NCI-H2171 (cell line): Measurements from ENCODE around the gene PCBP3.
"Not testable (repeated sequence)": the region's sequence is repeated elsewhere in the genome, so short reads cannot be mapped to it uniquely, and the experiment has no call there.

Source experiments
- DNase-seq: peaks from one replicate; lab custom pipeline; 2025; lab: John Stamatoyannopoulos, UW

PCBP3 gene

DNA sequence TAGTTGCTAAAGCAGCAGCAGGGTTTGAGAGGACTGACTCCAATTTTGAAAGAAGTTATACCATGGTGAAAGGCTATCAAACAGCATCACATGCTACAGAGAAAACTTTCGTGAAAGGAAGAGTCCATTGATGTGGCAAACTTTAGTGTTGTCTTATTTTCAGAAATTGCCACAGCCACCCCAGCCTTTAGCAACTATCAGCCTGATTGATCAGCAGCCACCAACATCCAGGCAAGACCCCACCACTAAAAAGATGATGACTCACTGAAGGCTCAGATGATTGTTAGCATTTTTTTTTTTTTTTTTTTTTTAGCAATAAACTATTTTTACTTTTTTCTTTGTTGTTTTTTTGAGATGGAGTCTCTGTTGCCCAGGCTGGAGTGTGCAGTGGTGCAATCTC, 35.3 kb downstream of the PCBP3 start:
- DNase-seq = not testable (repeated sequence)

- DNase-seq = no peak
Measured at GRCh38 chr21:45680215-45680614, 36.7 kb downstream of the PCBP3 start.

GRCh38 chr21:45695086-45695485, 51.6 kb downstream of the PCBP3 start:
- no peak for DNase-seq

GRCh38 chr21:45698493-45699184, 55.1 kb downstream of the PCBP3 start:
- no peak for DNase-seq

GRCh38 chr21:45699251-45699942, 55.9 kb downstream of the PCBP3 start:
- DNase-seq = no peak

DNA sequence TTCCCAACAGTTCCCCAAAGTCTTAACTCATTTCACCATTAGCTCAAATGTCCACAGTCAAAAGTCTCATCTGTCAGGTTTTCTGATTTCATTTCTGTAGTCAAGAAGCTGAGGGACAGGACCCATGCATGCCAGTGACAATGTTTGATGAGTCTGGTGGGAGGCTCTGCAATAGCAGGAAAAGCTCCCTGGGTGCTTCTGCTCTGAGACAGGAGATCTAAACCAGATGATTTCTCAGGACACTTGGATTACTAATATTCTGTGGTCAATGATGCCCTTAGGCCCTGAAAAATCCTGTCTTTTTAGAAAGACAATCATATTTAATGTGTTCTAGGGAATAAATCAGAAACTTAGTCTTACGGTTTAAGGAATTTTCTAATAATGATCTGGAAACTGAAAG, 56.4 kb downstream of the PCBP3 start:
- no peak for DNase-seq

GRCh38 chr21:45700461-45700860, 56.9 kb downstream of the PCBP3 start:
- no peak for DNase-seq

DNA sequence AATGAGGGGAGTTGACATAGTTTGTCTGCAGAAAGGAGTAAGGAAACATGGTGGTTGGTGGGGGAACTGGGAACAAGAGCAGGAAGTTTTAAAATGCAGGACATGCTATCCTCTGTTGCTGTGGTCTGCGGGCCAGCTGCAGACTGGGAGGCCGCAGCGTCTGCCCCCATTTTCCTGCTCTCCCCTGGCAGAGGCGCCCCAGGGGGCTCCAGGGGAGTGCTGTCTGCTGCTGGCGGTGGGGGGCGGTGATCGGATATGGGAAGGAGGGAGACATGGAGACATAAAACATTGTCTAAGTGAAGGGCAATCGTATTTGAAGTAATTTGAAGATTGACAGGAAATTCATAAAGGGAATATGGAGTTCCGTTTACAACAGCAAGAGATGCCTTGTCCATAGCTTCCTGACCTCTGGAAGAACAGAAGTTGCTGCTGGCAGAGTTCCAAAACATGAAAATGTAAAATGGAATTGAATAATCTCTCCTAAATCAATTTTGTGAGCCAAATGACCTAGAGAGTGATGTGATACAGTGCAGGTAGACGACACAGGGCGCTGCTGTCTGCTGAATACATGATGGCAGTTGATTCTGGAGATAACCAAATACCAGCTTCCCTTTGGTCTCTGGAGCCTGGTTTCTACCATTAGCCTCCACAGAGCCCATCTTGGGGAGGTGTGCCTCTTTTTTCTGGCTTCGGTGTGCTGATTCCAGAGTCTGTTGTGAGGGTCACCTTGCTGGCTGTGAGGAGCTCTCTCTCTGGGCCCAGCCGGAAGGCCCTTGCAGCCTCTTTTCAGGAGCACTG, 61.0 kb downstream of the PCBP3 start:
- no peak for DNase-seq

DNA sequence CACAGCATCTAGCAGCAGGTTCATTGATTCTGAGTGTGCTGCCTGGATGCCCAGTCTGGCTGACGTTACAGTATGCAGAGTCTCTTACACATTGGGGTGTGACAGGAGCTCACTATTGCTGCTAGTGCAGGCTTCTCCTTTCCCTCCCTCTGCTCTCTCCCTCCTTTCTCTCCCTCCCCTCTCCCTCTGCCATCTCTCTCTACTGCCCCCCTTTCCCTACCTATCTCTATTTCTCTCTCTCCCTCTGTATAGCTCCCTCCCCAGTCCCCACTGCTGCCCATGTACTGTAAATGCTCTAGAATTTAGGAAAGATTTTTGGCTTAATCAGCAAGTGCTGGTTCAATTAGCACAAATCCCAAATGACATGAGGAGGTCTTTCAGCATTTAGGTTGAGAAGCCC, 62.8 kb downstream of the PCBP3 start:
- DNase-seq = no peak

DNA sequence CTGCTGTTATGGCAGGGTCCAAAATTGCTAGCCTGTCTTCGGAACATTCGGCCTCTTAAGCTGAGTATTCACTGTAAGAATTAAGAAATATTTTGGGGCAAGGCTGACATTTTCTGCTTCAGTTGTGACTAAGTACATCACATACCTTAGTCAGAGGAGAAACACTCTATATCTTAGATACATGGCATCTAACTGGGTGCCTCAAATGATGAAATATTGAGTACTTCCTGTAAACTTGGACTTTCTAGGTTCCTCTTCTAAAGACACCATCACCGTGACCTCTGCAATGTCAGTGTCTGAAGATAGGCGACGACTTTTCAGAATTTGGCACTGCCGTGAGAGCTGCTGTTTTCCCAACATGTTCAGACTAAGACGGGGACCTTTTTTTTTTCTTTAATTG, 65.6 kb downstream of the PCBP3 start:
- no peak for DNase-seq

GRCh38 chr21:45709696-45710268, 66.3 kb downstream of the PCBP3 start:
- no peak for DNase-seq

GRCh38 chr21:45710306-45710705, 66.8 kb downstream of the PCBP3 start:
- not testable (repeated sequence) for DNase-seq

DNA sequence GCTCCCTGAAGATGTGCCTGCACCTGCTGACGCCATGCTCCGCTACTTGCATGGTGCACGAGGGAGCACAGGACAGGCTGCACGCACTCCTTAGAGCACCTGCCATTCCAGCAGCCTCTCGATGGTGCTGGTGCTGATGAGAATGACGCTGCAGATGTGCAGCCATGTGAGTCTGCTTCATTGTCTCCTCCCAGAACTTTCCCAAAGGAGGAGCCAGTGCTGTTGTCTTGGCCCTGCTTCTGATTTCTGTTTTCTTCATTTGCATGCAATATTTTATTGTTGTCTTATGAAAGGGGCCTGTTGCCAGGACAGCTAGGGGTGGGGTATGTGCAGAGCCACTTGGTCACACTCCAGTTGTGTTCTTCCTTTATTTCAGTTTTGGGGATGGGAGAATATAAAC, 70.1 kb downstream of the PCBP3 start:
- no peak for DNase-seq

GRCh38 chr21:45715441-45715840, 71.9 kb downstream of the PCBP3 start:
- DNase-seq = no peak

- DNase-seq = no peak
Measured at GRCh38 chr21:45718413-45718812, 74.9 kb downstream of the PCBP3 start.

DNA sequence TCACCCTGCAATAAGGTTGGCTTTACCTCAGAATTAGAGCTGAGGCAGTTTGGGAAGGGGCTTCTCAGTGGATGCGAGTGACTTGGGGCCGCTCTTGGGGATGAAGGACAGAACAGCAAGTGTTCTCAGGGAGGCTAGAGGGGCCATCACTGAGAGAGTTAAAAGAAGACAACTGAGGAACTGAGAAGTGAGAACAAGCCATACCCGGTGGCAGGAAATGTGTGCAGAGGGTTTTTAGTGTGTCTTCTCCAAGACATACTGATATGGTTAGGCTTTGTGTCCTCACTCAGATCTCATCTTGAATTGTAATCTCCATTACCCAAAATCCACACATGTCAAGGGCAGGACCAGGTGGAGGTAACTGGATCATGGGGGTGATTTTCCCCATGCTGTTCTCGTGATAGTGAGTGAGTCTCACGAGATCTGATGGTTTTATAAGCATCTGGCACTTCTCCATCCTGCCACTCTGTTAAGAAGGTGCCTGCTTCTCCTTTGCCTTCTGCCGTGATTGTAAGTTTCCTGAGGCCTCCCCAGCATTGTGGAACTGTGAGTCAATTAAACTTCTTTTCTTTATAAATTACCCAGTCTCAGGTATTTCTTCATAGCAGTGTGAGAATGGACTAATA, 75.8 kb downstream of the PCBP3 start:
- DNase-seq = no peak

GRCh38 chr21:45720204-45720603, 76.7 kb downstream of the PCBP3 start:
- not testable (repeated sequence) for DNase-seq

GRCh38 chr21:45721671-45722070, 78.1 kb downstream of the PCBP3 start:
- DNase-seq = no peak

- DNase-seq = no peak
Measured at GRCh38 chr21:45723049-45723958, 79.8 kb downstream of the PCBP3 start.

- peak; percentile 15 for DNase-seq
Measured at GRCh38 chr21:45724345-45724961, 80.9 kb downstream of the PCBP3 start.
